ENCODE measurements around the gene PDCL3.

The PDCL3 gene

DNA sequence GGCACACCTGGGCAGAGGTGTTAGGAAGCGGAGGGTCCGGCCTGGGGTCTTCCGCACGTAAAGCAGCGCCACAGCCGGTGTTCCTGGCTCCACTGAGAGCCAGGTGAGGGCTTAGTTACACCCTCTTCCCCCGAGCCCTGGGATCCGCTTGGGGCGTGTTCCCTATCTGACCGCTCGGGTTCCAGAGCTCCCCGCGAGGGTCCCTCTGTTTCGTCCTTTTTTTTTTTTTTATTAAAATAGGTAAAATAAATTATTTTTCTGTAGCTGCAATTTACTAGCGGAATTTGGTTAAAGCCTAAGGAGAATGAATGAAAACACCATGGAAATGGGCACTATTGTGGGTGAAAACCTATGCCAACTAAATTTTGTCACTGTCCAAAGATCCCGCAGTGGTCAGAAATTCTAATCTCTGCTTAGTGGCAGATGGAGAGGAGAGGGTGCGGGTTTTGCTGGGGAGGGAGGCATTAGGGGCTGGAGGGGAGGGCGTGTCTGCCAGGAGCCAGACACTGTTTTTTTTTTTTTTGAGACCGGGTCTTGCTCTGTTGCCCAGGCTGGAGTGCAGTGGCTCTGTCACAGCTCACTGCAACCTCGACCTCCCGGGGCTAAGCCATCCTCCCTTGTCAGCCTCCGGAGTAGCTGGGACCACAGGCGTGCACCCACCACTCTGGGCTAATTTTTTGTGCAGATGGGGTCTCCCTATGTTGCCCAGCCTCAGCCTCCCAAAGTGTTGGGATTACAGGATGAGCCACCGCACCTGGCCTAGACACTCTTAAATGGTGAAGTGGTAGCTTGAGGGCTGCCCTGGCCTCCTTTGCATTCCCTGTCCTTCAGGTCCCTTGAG lies 834 bp downstream of the PDCL3 start:
- Histone ChIP-seq H3K36me3 (ENCODE audit: control insufficient read depth, insufficient read depth, low read length) (peaks cover 2% of the 10 kb centered on the region), H3K18ac (ENCODE audit: low read length) (peak overlapping the region; percentile 2), H3K79me2 (ENCODE audit: control insufficient read depth, insufficient read depth, low read length) (peaks cover 6% of the 10 kb centered on the region), H4K8ac (ENCODE audit: low read depth, low read length) (peak overlapping the region; percentile 30), H3K56ac (ENCODE audit: low read length) (peak overlapping the region; percentile 85), H2BK15ac (replicated peaks; ENCODE audit: low read depth) (no peak overlapping the region), H3K23ac (ENCODE audit: low read length) (no peak overlapping the region), H3K4me1 (ENCODE audit: control insufficient read depth, low read depth, low read length) (no peaks in the 10 kb centered on the region), H3K4ac (ENCODE audit: low read depth, low read length) (no peak overlapping the region), H3K9ac (ENCODE audit: low read length) (peak overlapping the region; percentile 87), H2BK120ac (ENCODE audit: low read depth, low read length) (no peak overlapping the region), H3K4me2 (ENCODE audit: low read length) (peak overlapping the region; percentile 37), H4K5ac (ENCODE audit: low read length) (no peak overlapping the region), H3K4me3 (ENCODE audit: low read length) (peak overlapping the region; percentile 74), H2BK5ac (ENCODE audit: low read length) (no peak overlapping the region), H3K27me3 (ENCODE audit: insufficient read depth, low read length, poor library complexity) (no peaks in the 10 kb centered on the region), H3K79me1 (ENCODE audit: low read length) (no peaks in the 10 kb centered on the region), H2AK5ac (ENCODE audit: low read length) (no peak overlapping the region), H3K27ac (ENCODE audit: low read depth, low read length) (no peak overlapping the region)
- no CpG with 5 or more reads among the region's 24 CpGs for WGBS (ENCODE audit: extremely low coverage, insufficient coverage, low lambda C conversion rate)
- no peak for DNase-seq

- H3K27ac ChIP-seq (ENCODE audit: low read depth, low read length) = no peak overlapping the region
- no peak overlapping the region for H2BK15ac ChIP-seq (replicated peaks; ENCODE audit: low read depth)
- H3K79me1 ChIP-seq (ENCODE audit: low read length) = no peaks in the 10 kb centered on the region
- peaks cover 2% of the 10 kb centered on the region for H3K36me3 ChIP-seq (ENCODE audit: control insufficient read depth, insufficient read depth, low read length)
- H3K79me2 ChIP-seq (ENCODE audit: control insufficient read depth, insufficient read depth, low read length) = peaks cover 4% of the 10 kb centered on the region
- DNase-seq = no peak
- H2BK120ac ChIP-seq (ENCODE audit: low read depth, low read length) = no peak overlapping the region
- H4K8ac ChIP-seq (ENCODE audit: low read depth, low read length) = no peak overlapping the region
- no peaks in the 10 kb centered on the region for H3K4me1 ChIP-seq (ENCODE audit: control insufficient read depth, low read depth, low read length)
- no CpG with 5 or more reads among the region's 6 CpGs for WGBS (ENCODE audit: extremely low coverage, insufficient coverage, low lambda C conversion rate)
- no peak overlapping the region for H3K18ac ChIP-seq (ENCODE audit: low read length)
- no peak overlapping the region for H3K4me3 ChIP-seq (ENCODE audit: low read length)
- no peak overlapping the region for H4K5ac ChIP-seq (ENCODE audit: low read length)
- no peak overlapping the region for H2AK5ac ChIP-seq (ENCODE audit: low read length)
- no peak overlapping the region for H3K23ac ChIP-seq (ENCODE audit: low read length)
- H3K56ac ChIP-seq (ENCODE audit: low read length) = no peak overlapping the region
- no peak overlapping the region for H2BK5ac ChIP-seq (ENCODE audit: low read length)
- H3K4me2 ChIP-seq (ENCODE audit: low read length) = no peak overlapping the region
- no peak overlapping the region for H3K9ac ChIP-seq (ENCODE audit: low read length)
- H3K27me3 ChIP-seq (ENCODE audit: insufficient read depth, low read length, poor library complexity) = no peaks in the 10 kb centered on the region
- no peak overlapping the region for H3K4ac ChIP-seq (ENCODE audit: low read depth, low read length)
These were observed 6.2 kb downstream of the PDCL3 start for GRCh38 chr2:100568989-100569388.

DNA sequence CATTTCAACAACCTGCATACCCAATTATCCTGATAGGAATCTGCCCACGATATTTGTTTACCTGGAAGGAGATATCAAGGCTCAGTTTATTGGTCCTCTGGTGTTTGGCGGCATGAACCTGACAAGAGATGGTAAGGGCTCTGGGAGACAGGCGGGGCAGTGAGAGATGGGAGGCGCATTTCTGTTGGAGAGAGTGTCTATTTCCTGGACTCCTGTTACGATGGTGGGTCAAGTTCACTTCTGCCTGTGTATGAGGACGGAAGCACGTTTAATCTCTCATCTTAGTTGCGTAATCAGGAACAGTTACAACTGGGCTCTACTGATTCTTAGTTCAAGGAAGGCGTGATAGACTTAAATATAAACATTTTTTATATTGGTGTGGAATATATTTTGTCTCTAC lies 8.9 kb downstream of the PDCL3 start:
- H3K79me1 ChIP-seq (ENCODE audit: low read length) = no peaks in the 10 kb centered on the region
- no peak overlapping the region for H4K5ac ChIP-seq (ENCODE audit: low read length)
- no peaks in the 10 kb centered on the region for H3K36me3 ChIP-seq (ENCODE audit: control insufficient read depth, insufficient read depth, low read length)
- no peak overlapping the region for H3K4me3 ChIP-seq (ENCODE audit: low read length)
- H3K27me3 ChIP-seq (ENCODE audit: insufficient read depth, low read length, poor library complexity) = no peaks in the 10 kb centered on the region
- H3K18ac ChIP-seq (ENCODE audit: low read length) = no peak overlapping the region
- H3K4me1 ChIP-seq (ENCODE audit: control insufficient read depth, low read depth, low read length) = no peaks in the 10 kb centered on the region
- no peak overlapping the region for H3K4me2 ChIP-seq (ENCODE audit: low read length)
- no peak overlapping the region for H3K4ac ChIP-seq (ENCODE audit: low read depth, low read length)
- H2BK15ac ChIP-seq (replicated peaks; ENCODE audit: low read depth) = no peak overlapping the region
- no peak for DNase-seq
- H3K23ac ChIP-seq (ENCODE audit: low read length) = no peak overlapping the region
- WGBS (ENCODE audit: extremely low coverage, insufficient coverage, low lambda C conversion rate) = no CpG with 5 or more reads among the region's 9 CpGs
- H2BK120ac ChIP-seq (ENCODE audit: low read depth, low read length) = no peak overlapping the region
- H3K56ac ChIP-seq (ENCODE audit: low read length) = no peak overlapping the region
- no peak overlapping the region for H3K27ac ChIP-seq (ENCODE audit: low read depth, low read length)
- H2AK5ac ChIP-seq (ENCODE audit: low read length) = no peak overlapping the region
- H2BK5ac ChIP-seq (ENCODE audit: low read length) = no peak overlapping the region
- no peaks in the 10 kb centered on the region for H3K79me2 ChIP-seq (ENCODE audit: control insufficient read depth, insufficient read depth, low read length)
- H3K9ac ChIP-seq (ENCODE audit: low read length) = no peak overlapping the region
- no peak overlapping the region for H4K8ac ChIP-seq (ENCODE audit: low read depth, low read length)

DNA sequence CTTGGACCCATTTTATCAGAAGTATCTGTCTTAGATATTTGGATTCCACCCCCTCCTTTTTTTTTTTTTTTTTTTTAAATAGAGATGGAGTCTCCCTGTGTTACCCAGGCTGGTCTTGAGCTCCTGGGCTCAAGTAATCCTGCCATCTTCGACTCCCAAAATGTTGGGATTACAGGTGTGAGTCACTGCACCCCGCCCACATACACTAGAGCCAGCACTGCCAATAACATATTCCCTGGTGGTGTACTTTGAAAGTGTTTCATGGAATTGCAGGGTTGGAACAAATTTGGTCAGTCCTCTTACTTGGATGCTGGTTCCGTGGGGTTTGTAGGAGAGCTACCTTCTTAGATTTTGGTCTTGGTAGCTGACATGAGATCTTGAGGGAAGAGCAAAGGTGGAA lies 15.0 kb downstream of the PDCL3 start:
- WGBS (ENCODE audit: extremely low coverage, insufficient coverage, low lambda C conversion rate) = no CpG with 5 or more reads among the region's 3 CpGs
- H3K4me2 ChIP-seq (ENCODE audit: low read length) = no peak overlapping the region
- H3K79me2 ChIP-seq (ENCODE audit: control insufficient read depth, insufficient read depth, low read length) = no peaks in the 10 kb centered on the region
- H2BK15ac ChIP-seq (replicated peaks; ENCODE audit: low read depth) = no peak overlapping the region
- no peak overlapping the region for H3K9ac ChIP-seq (ENCODE audit: low read length)
- no peak overlapping the region for H3K4ac ChIP-seq (ENCODE audit: low read depth, low read length)
- no peak overlapping the region for H4K5ac ChIP-seq (ENCODE audit: low read length)
- no peaks in the 10 kb centered on the region for H3K36me3 ChIP-seq (ENCODE audit: control insufficient read depth, insufficient read depth, low read length)
- H4K8ac ChIP-seq (ENCODE audit: low read depth, low read length) = no peak overlapping the region
- H2AK5ac ChIP-seq (ENCODE audit: low read length) = no peak overlapping the region
- no peaks in the 10 kb centered on the region for H3K79me1 ChIP-seq (ENCODE audit: low read length)
- no peak overlapping the region for H3K23ac ChIP-seq (ENCODE audit: low read length)
- H3K27ac ChIP-seq (ENCODE audit: low read depth, low read length) = no peak overlapping the region
- H2BK120ac ChIP-seq (ENCODE audit: low read depth, low read length) = no peak overlapping the region
- H3K4me3 ChIP-seq (ENCODE audit: low read length) = no peak overlapping the region
- H3K18ac ChIP-seq (ENCODE audit: low read length) = no peak overlapping the region
- H3K4me1 ChIP-seq (ENCODE audit: control insufficient read depth, low read depth, low read length) = no peaks in the 10 kb centered on the region
- H2BK5ac ChIP-seq (ENCODE audit: low read length) = no peak overlapping the region
- H3K27me3 ChIP-seq (ENCODE audit: insufficient read depth, low read length, poor library complexity) = no peaks in the 10 kb centered on the region
- DNase-seq = no peak
- H3K56ac ChIP-seq (ENCODE audit: low read length) = no peak overlapping the region

- H3K4ac ChIP-seq (ENCODE audit: low read depth, low read length) = no peak overlapping the region
- H3K27ac ChIP-seq (ENCODE audit: low read depth, low read length) = no peak overlapping the region
- no peaks in the 10 kb centered on the region for H3K79me1 ChIP-seq (ENCODE audit: low read length)
- no peak overlapping the region for H3K4me2 ChIP-seq (ENCODE audit: low read length)
- H4K5ac ChIP-seq (ENCODE audit: low read length) = no peak overlapping the region
- no peak for DNase-seq
- H3K9ac ChIP-seq (ENCODE audit: low read length) = no peak overlapping the region
- no peak overlapping the region for H3K56ac ChIP-seq (ENCODE audit: low read length)
- no peak overlapping the region for H4K8ac ChIP-seq (ENCODE audit: low read depth, low read length)
- no peak overlapping the region for H3K23ac ChIP-seq (ENCODE audit: low read length)
- H2AK5ac ChIP-seq (ENCODE audit: low read length) = no peak overlapping the region
- no peak overlapping the region for H2BK5ac ChIP-seq (ENCODE audit: low read length)
- no peak overlapping the region for H3K4me3 ChIP-seq (ENCODE audit: low read length)
- H3K36me3 ChIP-seq (ENCODE audit: control insufficient read depth, insufficient read depth, low read length) = no peaks in the 10 kb centered on the region
- no peaks in the 10 kb centered on the region for H3K27me3 ChIP-seq (ENCODE audit: insufficient read depth, low read length, poor library complexity)
- H2BK15ac ChIP-seq (replicated peaks; ENCODE audit: low read depth) = no peak overlapping the region
- H3K18ac ChIP-seq (ENCODE audit: low read length) = no peak overlapping the region
- no peaks in the 10 kb centered on the region for H3K4me1 ChIP-seq (ENCODE audit: control insufficient read depth, low read depth, low read length)
- no CpG with 5 or more reads among the region's 15 CpGs for WGBS (ENCODE audit: extremely low coverage, insufficient coverage, low lambda C conversion rate)
- H3K79me2 ChIP-seq (ENCODE audit: control insufficient read depth, insufficient read depth, low read length) = no peaks in the 10 kb centered on the region
- no peak overlapping the region for H2BK120ac ChIP-seq (ENCODE audit: low read depth, low read length)
These were observed 17.8 kb downstream of the PDCL3 start for GRCh38 chr2:100580367-100581276.

Data from mesendoderm (in vitro differentiated cells).